WTC11 (cell line): Measurements from ENCODE around the gene CUTA. TPM values are rescaled to one million over a fixed set of nuclear protein-coding genes. Genes with fewer than 3 reads are reported as not detected.

ENCODE experiments used
- AFF4 ChIP-seq: sonication (generic); formaldehyde crosslinking; IDR thresholded peaks from 2 replicates; pipeline ENCODE4 v1.8.1; 2023; ENCODE audit warnings: mild to moderate bottlenecking, missing genetic modification reagents, borderline replicate concordance
- ARID4B ChIP-seq: sonication (generic); formaldehyde crosslinking; IDR thresholded peaks from 2 replicates; pipeline ENCODE4 v1.8.0; 2023; ENCODE audit warnings: missing genetic modification reagents, mild to moderate bottlenecking, borderline replicate concordance
- ATF1 ChIP-seq: sonication (generic); formaldehyde crosslinking; IDR thresholded peaks from 2 replicates; pipeline ENCODE4 v1.8.1; 2023; ENCODE audit warnings: mild to moderate bottlenecking, moderate library complexity, missing genetic modification reagents
- CBFB ChIP-seq: sonication (generic); formaldehyde crosslinking; IDR thresholded peaks from 2 replicates; pipeline ENCODE4 v1.8.1; 2022; ENCODE audit warnings: mild to moderate bottlenecking, low read depth, missing genetic modification reagents
- CREB1 ChIP-seq: sonication (generic); formaldehyde crosslinking; IDR thresholded peaks from 2 replicates; pipeline ENCODE4 v1.8.0; 2023; ENCODE audit warnings: mild to moderate bottlenecking, missing genetic modification reagents
- ELF4 ChIP-seq: sonication (generic); formaldehyde crosslinking; IDR thresholded peaks from 2 replicates; pipeline ENCODE4 v1.8.1; 2022; ENCODE audit warnings: low read depth, mild to moderate bottlenecking, moderate library complexity, missing genetic modification reagents
- ETV6 ChIP-seq: sonication (generic); formaldehyde crosslinking; IDR thresholded peaks from 2 replicates; pipeline ENCODE4 v1.8.1; 2022; ENCODE audit warnings: mild to moderate bottlenecking, missing genetic modification reagents
- FOXJ3 ChIP-seq: sonication (generic); formaldehyde crosslinking; IDR thresholded peaks from 2 replicates; pipeline ENCODE4 v1.9.0; 2021; ENCODE audit warnings: missing genetic modification reagents, mild to moderate bottlenecking, borderline replicate concordance
- FOXP4 ChIP-seq: sonication (generic); formaldehyde crosslinking; IDR thresholded peaks from 2 replicates; pipeline ENCODE4 v1.8.0; 2022; ENCODE audit warnings: mild to moderate bottlenecking, missing genetic modification reagents
- JUN ChIP-seq: sonication (generic); formaldehyde crosslinking; IDR thresholded peaks from 2 replicates; pipeline ENCODE4 v1.8.0; 2023; ENCODE audit warnings: mild to moderate bottlenecking, missing genetic modification reagents
- KAT7 ChIP-seq: sonication (generic); formaldehyde crosslinking; IDR thresholded peaks from 2 replicates; pipeline ENCODE4 v1.8.1; 2023; ENCODE audit warnings: missing genetic modification reagents, mild to moderate bottlenecking, borderline replicate concordance
- MXD4 ChIP-seq: fragments of 250-450 bp; sonication (Bioruptor Pico); IDR thresholded peaks from 2 replicates; pipeline ENCODE4 v1.8.0; 2021; ENCODE audit warnings: mild to moderate bottlenecking, moderate library complexity, borderline replicate concordance
- PRRX2 ChIP-seq: fragments of 250-450 bp; sonication (Bioruptor Pico); IDR thresholded peaks from 2 replicates; pipeline ENCODE4 v1.8.0; 2021; ENCODE audit warnings: mild to moderate bottlenecking
- RELA ChIP-seq: sonication (generic); formaldehyde crosslinking; IDR thresholded peaks from 2 replicates; pipeline ENCODE4 v1.8.1; 2022; ENCODE audit warnings: missing genetic modification reagents, mild to moderate bottlenecking, borderline replicate concordance
- SMAD3 ChIP-seq: sonication (generic); formaldehyde crosslinking; IDR thresholded peaks from 2 replicates; pipeline ENCODE4 v1.8.0; 2022; ENCODE audit warnings: missing genetic modification reagents, mild to moderate bottlenecking, borderline replicate concordance
- SMAD4 ChIP-seq: sonication (generic); formaldehyde crosslinking; IDR thresholded peaks from 2 replicates; pipeline ENCODE4 v1.8.0; 2022; ENCODE audit warnings: mild to moderate bottlenecking, missing genetic modification reagents
- SP1 ChIP-seq: sonication (generic); formaldehyde crosslinking; conservative IDR thresholded peaks from 2 replicates; pipeline ENCODE4 v1.8.1; 2022; ENCODE audit warnings: missing genetic modification reagents
- TEAD4 ChIP-seq: sonication (generic); formaldehyde crosslinking; IDR thresholded peaks from 2 replicates; pipeline ENCODE4 v1.8.0; 2022; ENCODE audit warnings: mild to moderate bottlenecking, missing genetic modification reagents
- USF1 ChIP-seq: sonication (generic); formaldehyde crosslinking; IDR thresholded peaks from 2 replicates; pipeline ENCODE4 v1.8.0; 2022; ENCODE audit warnings: mild to moderate bottlenecking, missing genetic modification reagents
- USF2 ChIP-seq: sonication (generic); formaldehyde crosslinking; IDR thresholded peaks from 2 replicates; pipeline ENCODE4 v1.8.1; 2023; ENCODE audit warnings: mild to moderate bottlenecking, missing genetic modification reagents, moderate library complexity
- ZMAT4 ChIP-seq: fragments of 250-450 bp; sonication (Bioruptor Pico); IDR thresholded peaks from 2 replicates; pipeline ENCODE4 v1.9.0; 2021; ENCODE audit warnings: mild to moderate bottlenecking
- ZNF121 ChIP-seq: sonication (generic); formaldehyde crosslinking; IDR thresholded peaks from 2 replicates; pipeline ENCODE4 v1.8.0; 2023; ENCODE audit warnings: missing genetic modification reagents
- ZNF138 ChIP-seq: sonication (generic); formaldehyde crosslinking; conservative IDR thresholded peaks from 2 replicates; pipeline ENCODE4 v1.8.1; 2022; ENCODE audit warnings: mild to moderate bottlenecking, moderate library complexity, missing genetic modification reagents
- ZNF219 ChIP-seq: sonication (generic); formaldehyde crosslinking; IDR thresholded peaks from 2 replicates; pipeline ENCODE4 v1.8.0; 2023; ENCODE audit warnings: missing genetic modification reagents, mild to moderate bottlenecking, borderline replicate concordance
- ZSCAN18 ChIP-seq: fragments of 250-450 bp; sonication (Bioruptor Pico); IDR thresholded peaks from 2 replicates; pipeline ENCODE4 v2.1.2; 2022; ENCODE audit warnings: mild to moderate bottlenecking, moderate library complexity
- total RNA-seq: library from RNA; stranded (reverse); gene quantifications from 3 replicates; pipeline ENCODE4 v1.2.3, GENCODE V29; 2021

CUTA gene
- total RNA-seq, 1 experiment from 2014 or later = 247 TPM

GRCh38 chr6:33410050-33410710 lies 7.7 kb downstream of the CUTA start (continued):
- TF ChIP-seq ARID4B (CRISPR knock-in tag) = peak; percentile 76; the same call in 1 of the 2 replicates
- no peak; the same call in 1 of the 2 replicates for TF ChIP-seq CBFB (CRISPR knock-in tag)
- peak; percentile 89; the same call in 1 of the 2 replicates for TF ChIP-seq PRRX2 (CRISPR knock-in tag)
- peak; percentile 92; the same call in 1 of the 2 replicates for TF ChIP-seq RELA
- no peak for TF ChIP-seq AFF4 (CRISPR knock-in tag)
- TF ChIP-seq USF1 (CRISPR knock-in tag) = peak; percentile 67
- peak; percentile 57; the same call in 1 of the 2 replicates for TF ChIP-seq SMAD3 (CRISPR knock-in tag)
- TF ChIP-seq JUN = no peak
- no peak for TF ChIP-seq ZMAT4 (CRISPR knock-in tag)
- TF ChIP-seq ZNF121 (CRISPR knock-in tag) = peak; percentile 14; the same call in 1 of the 2 replicates
- TF ChIP-seq MXD4 (CRISPR knock-in tag) = no peak
- TF ChIP-seq ETV6 = peak; percentile 92
- peak; percentile 98 for TF ChIP-seq SP1 (CRISPR knock-in tag)
- TF ChIP-seq ZNF138 (CRISPR knock-in tag) = no peak; the same call in 1 of the 2 replicates
- TF ChIP-seq ELF4 (CRISPR knock-in tag) = no peak
- TF ChIP-seq FOXJ3 = no peak
- no peak for TF ChIP-seq TEAD4 (CRISPR knock-in tag)
- peak; percentile 56; the same call in 1 of the 2 replicates for TF ChIP-seq USF2 (CRISPR knock-in tag)
- no peak for TF ChIP-seq ZSCAN18 (CRISPR knock-in tag)
- TF ChIP-seq CREB1 (CRISPR knock-in tag) = peak; percentile 88; the same call in 1 of the 2 replicates
- no peak for TF ChIP-seq SMAD4 (CRISPR knock-in tag)
- no peak for TF ChIP-seq ZNF219 (CRISPR knock-in tag)
- TF ChIP-seq ATF1 (CRISPR knock-in tag) = no peak
- 0 out of 2 replicates have a peak, but pooled peaks have one; percentile 60 for TF ChIP-seq KAT7
- TF ChIP-seq FOXP4 (CRISPR knock-in tag) = peak; percentile 94
